HuH-7 (cell line): Measurements from ENCODE around the gene MTA3.

Experiments
- DNase-seq: peaks from one replicate; pipeline ENCODE4 v3.0.0; 2011; ENCODE audit warnings: low spot score

Gene MTA3

DNA sequence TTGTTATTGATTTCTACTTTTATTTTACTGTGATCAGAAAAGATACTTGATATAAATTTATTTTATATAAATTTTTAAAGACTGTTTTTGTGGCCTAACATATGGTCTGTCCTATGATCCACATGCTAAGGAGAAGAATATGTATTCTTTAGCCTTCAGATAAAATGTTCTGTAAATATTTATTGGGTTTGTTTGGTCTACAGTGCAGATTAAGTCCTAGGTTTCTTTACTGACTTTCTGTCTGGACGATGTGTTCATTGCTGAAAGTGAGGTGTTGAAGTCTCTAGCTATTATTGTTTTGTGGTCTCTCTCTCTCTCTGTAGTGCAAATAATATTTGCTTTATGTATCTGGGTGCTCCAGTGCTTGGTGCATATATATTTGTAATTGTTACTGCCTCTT, 165.4 kb downstream of the MTA3 start:
- no peak for DNase-seq

DNA sequence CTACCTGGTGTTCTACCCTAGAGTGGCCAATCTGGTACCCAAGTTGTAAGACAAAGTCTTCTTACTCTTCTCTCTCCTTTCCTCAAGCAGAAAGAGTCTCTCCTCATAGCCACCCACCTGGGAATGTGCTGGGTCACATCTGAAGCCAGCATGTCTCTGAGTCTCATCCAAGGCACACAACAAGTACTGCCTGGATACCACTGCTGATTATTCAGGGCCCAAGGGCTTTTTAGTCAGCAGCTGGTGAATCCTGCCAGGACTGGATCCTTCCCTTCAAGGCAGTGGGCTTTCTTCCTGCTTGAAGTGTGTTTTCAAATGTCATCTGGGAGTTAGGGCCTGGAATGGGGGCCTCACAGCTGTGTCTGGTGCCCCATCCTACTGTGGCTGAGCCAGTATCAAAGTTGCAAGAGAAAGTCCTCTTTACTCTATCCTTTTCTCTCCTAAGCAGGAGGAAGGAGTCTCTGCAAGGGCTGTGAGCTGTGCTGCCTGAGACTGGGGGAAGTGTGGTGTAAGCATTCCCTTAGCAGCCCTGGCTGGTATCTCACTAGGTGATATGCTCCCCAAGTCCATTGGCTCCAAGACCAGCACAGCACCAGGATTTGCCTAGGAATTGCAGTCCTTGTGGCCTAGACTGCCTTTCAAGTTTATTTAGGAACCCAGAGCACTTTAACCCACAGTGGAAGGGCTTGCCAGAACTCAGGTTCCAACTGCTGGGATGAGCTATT, 168.3 kb downstream of the MTA3 start:
- no peak for DNase-seq

DNA sequence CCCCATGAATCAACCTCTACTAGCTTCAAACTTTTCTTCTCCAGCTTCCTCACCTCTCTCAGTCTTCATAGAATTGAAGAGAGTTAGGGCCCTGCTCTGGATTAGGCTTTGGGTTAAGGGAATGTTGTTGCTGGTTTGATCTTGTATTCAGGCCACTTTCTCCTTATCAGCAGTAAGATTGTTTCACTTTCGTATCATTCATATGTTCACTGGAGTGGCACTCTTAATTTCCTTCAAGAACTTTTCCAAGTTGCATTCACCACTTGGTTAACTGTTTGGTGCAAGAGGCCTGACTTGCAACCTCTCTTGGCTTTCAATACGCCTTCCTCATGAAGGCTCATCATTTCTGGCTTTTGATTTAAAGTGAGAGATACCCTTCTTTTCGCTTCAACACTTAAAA, 172.7 kb downstream of the MTA3 start:
- no peak for DNase-seq

DNA sequence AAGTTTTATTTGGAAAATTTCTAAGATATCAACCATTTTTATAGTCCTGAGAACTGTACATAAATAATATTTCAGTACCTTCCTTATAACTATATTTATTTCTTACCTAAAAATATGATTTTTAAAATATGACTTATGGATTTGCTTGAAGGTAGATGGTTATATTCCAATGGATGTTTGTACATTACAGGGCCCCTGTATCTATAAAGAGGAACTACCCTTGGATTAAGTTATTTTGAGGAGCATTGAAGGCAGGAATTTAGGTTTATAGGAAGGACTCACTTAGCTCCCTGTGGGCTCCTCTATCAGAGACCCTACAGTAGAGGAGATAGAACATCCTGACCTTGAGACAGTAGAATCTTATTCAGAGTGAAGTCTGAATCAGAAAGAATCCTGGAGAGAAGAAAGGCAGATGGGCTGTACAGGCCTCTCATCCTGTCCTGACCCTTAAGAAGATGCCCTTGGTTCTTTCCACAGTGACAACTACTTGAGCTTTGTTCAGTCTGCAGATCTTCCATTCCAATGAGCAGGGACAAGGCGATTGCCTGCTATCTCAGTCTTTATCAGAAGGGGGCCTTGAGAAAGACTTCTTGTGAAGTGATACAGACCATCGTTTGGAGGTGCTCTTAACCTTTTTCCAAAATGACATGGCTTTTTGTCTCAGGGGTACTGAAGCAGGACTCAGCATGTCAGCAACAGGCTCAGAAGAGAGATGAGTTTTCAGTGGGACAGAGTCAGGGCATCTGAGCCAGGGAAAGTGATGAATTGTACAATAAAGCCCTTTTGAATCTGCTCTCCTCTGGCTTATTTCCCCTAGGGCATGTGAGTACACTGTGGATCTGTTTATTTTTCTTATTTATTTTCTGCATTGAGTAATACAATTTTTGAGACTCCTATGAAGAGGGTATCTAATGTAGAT, 174.6 kb downstream of the MTA3 start:
- DNase-seq = no peak

DNA sequence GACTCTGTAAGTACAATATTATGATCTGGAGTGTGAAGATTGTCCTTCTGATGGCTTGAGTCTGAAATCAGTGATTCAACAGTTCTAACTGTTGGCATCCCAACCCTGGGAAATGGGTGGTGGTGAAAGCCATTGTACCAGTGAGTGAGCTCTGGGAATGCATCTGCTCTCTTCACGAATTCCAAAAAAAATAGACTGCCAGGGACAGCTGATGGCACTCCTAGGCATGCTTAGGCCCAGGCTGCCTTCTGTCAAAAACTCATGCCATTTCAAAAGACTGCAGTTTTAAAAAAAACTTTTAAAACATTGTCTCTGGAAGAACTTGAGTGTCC, 175.2 kb downstream of the MTA3 start:
- no peak for DNase-seq

DNA sequence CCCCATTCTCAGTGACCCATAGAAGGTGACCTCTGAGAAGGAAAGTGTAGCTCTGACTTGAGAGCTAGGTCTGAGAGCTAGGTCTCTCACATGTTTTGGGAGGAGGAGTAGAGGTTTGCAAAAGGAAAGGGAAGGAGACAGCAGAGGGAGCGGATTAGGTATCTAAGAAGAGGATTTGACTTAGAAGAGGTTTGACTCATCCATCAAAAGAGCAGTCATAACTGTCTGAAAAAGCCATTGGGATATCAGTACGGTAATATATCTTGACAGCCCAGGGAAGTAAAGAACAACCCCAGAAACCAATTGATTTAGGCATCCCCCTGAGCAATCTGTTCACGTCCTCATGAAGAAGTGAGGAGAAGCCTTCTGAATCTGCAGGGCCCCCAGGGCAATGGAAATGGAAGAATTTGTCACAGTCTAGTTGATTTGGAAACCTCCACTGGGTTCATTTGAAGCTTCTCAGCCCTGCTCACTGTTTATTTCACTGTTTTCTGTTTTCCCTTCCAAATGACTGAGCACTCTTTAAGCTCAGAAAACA, 176.2 kb downstream of the MTA3 start:
- DNase-seq = no peak

DNA sequence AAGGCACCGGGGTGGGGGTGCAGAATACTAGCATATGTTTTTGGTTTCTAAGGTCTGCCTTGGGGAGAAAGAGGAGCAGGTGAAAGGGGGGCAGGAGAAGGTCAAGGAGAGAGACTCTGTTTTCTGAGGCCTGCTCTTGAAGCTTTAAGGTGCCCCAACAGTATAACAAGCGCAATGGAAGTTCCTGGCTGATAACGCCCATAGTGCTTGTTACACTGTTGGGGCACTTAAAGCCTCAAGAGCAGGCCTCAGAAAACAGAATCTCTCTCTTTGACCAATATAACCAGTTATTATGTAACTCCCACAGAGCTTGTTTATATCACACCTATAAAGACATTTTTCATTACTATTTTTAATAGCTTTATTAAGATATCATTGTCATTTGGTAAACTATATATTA, 179.0 kb downstream of the MTA3 start:
- DNase-seq = no peak

DNA sequence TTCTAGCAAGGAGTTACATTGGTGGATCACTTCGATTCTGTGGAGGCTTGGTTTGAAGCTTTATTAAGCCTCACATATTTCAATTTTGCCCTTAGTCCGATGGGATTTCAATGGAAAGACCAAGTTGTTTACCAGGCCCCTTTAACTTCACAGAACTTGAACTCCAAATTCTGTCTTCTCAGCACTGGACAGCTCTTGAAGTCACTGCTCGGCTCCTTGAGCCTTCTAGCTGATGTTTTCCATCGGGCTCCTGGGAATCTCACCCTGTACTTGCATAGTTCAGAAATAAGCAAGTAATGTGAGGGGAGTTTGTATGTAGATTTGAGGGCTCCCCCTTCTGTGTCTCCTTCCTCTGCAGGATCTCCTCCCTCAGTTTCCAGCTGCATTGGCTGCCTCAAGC, 180.4 kb downstream of the MTA3 start:
- DNase-seq = no peak

DNA sequence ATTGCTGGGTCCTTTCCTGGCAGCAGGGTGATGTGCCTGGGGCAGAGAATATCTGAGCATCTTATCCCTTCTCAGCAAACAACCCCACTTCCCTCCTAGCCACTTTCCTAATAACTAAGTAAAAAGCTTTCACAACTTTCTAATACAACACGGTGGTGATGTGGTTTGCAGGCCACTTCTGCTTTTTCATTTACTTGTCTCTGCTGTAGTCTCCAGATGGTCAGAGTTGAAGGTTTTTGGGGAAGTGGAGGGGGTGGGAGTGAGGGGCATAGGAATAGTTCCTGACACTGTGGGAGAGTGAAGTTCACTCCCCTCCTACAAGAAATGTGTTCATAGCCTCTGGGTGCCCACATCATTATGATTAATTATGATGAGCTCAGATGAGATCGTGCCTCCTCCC, 183.9 kb downstream of the MTA3 start:
- DNase-seq = no peak

DNA sequence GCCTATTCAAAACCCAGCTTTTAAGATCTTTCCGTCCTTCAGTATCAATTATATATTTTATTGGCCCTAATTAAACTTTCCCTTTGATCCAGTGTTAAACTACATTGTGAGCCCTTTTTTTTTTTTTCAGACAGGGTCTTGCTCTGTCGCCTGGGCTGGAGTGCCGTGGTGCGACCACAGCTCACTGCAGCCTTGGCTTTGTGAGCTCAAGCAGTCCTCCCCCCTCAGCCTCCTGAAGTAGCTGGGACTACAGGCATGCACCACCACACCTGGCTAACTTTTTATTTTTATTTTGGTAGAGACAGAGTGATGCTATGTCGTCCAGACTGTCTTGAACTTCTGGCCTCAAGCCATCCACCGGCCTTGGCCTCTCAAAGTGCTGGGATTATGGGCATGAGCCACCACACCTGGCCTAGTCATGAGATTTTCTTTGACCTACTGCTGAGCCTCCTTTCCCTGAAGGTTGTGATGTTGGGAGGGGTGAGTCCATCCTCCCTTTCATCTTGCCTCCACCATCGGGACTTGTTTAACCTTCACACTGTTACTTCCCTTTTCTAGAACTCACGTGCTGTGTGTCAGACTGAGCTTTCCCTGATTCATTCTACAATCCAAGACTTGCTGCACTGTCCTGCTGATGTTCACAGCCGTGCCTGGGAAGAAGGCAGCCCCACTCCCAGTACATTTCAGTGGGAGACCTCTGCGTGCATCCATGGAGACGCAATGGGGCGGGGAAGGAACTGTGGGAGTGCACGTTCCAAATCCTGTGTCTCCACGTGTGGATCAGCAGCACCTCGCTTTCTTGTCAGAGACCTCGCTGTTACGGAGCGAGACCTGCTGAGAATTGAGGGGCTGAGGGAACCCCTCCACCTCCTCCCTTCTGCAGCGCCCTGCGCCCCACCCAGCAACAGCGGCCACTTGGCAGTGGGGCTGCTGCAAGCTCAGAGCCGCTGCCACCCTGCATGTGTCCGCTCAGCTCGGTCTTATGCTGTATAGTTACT, 184.7 kb downstream of the MTA3 start:
- no peak for DNase-seq

DNA sequence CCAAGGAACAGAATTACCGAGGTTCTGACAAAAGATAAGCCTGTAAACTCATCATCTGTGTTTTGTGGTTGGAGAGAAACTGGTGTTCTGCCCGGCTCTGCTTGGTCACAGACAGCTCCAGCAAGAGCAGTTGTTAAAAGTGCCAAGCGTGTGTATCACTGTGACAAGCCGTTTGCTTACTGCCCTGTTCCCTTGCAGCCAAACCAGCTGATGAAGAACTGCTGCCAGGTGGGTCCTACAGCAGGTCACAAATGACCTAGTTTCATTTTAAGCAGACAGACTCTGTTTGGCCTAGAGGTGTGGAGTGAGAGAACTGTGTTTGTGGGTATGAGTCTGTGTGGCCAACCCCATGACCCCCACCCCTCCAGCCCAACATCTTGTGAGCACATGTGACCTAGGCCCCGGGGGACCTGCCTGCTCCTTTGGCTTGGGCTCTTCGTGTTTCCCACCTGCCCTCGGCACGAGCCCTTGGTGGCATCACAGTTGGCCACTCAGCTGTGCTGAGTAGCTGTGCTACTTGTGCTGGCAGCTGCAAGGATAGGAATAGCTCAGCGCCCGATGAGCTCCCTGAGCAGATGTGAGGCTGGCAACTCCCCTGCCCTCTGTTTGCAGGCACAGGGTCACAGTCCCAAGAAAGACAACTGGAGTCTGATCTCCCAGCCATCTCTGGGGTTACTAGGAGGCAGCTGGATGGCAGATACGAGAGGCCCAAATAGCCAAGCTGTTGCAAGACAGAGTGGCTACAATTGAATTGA, 185.8 kb downstream of the MTA3 start:
- DNase-seq = no peak

DNA sequence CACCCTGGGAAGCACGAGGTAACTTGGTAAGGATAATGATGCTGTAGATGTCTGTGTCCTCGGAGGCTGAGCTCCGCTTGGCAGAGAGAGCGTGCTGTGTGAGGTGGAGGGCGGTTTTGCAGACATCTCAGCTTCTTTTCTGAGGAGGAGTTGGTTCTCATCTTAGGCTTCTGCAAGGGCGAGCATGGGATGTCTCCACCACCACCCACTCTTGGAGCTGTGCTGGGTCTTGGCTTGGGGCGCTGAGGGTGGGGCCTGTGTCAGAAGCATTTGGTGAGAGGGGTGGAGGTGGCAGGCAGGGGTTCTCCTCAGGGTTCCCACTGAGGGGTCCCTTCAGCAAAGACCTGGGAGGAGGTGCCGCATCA, 186.3 kb downstream of the MTA3 start:
- no peak for DNase-seq

DNA sequence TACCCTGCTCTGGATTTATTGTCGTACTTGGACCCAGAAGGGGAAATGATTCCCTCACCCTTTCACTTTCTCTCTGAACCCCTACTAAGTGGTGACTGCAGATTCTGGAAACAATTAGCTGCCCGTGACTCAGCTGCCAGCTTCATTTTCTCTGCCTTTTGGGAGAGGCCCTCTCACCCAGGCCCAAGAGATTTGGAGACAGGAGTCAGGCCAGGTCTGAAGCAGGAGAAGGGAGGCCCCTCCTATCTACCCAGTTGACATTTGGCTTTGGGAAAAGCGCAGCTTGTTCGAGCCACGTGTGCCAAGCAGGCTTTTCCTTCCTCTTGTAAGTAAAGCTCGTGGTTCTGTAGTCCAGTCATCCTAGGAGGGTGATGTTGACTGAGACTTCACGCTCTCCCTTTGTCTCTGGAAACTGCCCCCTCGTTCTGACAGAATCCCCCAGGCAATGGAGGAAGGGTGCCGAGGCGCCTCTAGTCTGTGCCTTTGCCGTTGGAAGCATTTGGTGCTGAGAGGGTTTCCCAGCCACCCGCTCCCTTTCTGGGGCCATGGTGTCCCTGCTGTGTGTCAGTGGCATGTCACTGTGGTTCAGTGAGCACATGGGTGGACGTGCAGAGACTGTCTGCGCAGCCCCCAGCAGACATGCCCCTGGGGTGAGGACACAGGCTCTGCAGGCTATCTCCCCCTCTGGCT, 186.9 kb downstream of the MTA3 start:
- DNase-seq = no peak

DNA sequence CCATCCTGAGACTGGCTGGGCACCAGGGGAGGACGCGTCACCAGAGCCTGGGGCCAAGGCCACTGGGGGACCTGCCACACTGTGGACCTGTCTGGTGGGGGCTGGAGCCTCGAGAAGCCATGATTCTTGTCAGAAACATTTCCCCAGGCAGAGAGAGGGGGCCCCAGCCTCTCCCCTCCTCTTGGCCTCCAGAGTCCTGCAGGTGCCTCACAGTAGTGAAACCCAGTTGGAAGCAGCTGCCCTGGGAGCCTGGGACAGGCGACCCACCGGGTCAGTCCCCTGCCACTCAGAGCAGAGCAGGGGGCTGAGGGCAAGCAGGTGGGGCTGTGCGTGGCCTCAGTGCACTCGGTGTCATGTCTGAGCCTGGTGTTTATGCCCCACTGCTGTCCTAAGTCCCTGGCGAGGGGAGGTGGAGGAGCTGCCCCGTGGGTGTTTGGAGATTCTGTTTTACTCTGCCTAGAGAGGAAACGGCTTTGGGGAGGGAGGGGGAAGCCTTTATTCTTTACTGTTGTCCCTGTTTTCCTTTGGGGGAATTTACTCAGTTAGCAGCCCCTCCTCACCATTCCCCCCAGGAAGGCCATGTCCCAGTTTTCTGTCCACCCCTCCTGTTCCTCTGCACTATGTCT, 187.8 kb downstream of the MTA3 start:
- no peak for DNase-seq

DNA sequence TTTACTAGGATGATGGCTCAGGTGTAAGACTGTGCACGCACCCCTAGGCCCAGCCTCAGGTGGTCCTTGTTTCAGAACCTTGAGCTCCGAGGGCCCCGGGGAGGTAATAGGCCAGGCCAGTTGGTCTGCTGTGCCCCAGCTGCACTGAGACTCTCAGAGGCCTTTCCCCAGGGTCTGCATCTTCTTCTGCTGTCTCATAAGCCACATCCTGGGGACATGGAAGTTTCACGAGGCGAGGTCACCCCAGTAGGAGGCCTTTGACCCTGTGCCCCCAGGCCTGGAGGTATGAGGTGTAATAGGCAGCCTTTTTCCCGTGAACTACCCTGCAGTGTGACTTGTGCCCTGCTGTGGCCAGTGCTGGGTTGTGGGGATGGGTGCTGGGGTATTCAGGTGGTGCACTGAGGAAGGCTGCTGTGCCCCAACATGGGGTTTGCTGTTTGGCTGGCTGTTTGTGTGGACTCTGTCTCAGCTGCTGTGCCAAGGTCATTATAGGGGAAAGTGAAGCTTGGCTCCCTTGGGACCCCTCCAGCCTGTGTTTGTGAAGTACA, 188.6 kb downstream of the MTA3 start:
- DNase-seq = no peak

DNA sequence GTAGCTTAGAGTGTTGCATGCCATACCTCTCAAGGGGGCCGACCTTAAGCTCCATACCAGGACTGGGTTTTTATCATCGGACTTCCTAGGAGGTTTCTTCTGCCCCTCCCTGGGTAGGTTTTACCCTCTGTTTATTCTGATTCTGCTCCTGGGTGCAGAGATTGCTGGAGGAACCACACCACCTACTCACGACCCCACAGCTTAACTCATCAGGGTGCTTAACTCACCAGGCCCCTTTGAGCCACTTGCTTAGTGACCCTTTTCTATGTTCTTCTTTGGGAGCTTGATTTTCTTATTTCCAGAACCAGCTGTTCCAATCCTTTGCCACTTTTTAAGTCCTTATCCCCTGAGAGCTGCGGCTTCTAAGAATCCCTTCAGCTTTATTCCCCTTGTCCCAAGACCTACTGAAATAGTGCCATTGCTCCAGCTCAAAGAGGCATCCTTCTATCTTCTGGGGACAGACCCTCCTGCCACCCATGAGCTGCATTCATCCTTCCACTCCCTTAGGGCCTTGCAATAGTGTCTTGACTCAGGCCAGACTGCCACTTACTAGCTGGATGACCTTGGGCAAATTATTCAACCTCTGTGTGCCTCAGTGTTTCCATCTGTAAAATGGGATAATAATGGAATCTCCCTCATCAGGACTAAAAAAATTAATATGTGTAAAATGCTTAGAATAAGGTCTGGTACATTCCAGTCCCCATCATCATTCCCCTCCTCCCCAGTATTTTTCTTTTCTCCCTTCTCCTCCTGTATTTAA, 189.7 kb downstream of the MTA3 start:
- no peak for DNase-seq

DNA sequence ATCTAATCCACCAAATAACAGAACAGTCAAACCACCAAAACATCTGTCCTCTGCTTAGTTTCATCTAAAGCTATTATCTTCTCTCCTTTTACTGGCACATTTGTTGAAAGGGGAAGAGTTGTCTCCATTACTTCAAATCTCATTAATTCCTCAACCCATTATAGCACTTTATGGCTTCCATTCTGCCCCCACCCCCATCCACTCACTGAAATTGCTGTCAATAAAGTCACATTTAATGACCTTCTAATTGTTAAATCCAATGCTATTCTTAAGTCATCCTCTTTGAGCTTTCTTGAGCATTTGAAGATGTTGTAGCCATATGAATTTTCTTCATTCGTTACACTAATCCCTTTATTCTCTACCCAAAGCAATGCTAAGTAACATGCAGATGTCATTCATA, 190.3 kb downstream of the MTA3 start:
- DNase-seq = no peak

DNA sequence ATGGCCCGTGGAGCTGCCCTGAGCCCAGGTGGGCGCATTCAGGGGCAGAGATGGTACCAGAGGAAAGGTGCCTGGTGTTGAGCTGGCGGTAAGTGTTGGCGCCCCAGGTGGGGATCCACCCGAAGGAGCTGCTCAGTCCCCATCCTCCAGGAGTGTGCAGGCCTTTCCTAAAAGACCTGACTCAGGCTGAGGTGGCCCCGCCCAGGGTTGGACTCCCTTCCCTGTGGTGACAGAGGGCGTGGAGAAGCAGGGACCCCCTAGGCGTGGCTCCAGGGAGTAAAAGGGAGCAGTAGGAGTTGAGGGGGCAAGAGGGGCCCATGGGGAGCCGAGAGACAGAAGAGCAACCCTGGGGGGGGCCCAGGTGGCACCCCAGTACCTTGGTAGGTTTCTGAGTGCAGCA, 193.1 kb downstream of the MTA3 start:
- DNase-seq = no peak

DNA sequence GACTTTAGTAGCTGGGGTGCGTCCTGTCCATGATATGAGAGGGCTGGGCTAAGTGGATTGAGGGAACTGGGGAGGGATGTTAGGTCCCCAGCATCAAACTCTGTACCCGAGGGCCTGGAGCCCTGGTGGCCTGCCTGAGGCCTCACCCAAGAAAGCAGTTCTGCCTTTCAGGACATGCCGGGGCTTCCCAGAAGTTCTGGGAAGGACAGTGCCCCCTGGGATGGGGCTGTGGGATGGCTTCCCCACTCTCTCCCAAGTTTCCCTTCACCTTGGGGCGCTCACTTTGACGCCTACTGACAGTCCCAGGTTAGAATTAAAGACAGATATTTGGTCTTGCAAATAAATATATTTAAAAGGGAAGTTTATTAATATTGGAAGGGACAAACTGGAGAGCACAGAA, 193.7 kb downstream of the MTA3 start:
- no peak for DNase-seq
